Left renal pelvis (tissue), 4 donors: Measurements from ENCODE around the gene PPP2R5A. TPM values are rescaled to one million over a fixed set of nuclear protein-coding genes. Genes with fewer than 3 reads are reported as not detected.

Source experiments
- DNase-seq, 4 donors: peaks; one replicate each; pipeline ENCODE4 v3.0.0-alpha.2; 2013; ENCODE audit warnings: low read depth in 4 of 4, low spot score in 3 of 4
- polyA plus RNA-seq, 4 donors: library from polyadenylated mRNA; unstranded; fragments of 120-200 nt; gene quantifications; one replicate each; pipeline ENCODE4 v1.2.1, GENCODE V29; 2013; ENCODE audit not compliant: insufficient read length in 4 of 4

PPP2R5A gene
- polyA plus RNA-seq, 4 donors: 23.5 to 43.1 (median 35.2) TPM

DNA sequence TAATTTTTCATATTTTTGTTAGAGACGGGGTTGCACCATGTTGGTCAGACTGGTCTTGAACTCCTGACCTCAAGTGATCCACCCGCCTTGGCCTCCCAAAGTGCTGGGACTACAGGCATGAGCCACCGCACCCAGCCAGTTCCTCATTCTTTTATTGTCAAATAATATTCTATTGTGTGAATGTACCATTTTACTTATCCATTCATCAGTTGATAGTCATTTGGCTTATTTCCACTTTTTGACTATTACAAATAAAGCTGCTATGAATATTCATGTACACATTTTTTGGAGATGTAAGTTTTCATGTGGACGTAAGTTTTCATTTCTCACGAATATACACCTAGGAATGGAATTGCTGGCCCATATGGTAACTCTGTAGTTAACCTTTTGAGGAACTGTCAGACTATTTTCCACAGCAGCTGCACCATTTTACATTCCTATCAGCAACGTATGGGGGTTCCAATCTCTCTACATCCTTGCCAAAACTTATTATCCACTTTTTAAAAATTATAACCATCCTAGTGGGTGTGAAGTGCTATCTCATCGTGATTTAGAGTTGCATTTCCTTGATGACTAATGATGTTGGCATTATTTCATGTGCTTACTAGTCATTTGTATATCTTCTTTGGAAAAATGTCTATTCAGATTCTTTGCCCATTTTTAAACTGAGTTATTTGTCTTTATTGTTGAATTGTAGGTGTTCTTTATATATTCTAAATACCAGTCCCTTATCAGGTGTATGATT lies 116.8 kb downstream of the PPP2R5A start:
- DNase-seq: no peak

DNA sequence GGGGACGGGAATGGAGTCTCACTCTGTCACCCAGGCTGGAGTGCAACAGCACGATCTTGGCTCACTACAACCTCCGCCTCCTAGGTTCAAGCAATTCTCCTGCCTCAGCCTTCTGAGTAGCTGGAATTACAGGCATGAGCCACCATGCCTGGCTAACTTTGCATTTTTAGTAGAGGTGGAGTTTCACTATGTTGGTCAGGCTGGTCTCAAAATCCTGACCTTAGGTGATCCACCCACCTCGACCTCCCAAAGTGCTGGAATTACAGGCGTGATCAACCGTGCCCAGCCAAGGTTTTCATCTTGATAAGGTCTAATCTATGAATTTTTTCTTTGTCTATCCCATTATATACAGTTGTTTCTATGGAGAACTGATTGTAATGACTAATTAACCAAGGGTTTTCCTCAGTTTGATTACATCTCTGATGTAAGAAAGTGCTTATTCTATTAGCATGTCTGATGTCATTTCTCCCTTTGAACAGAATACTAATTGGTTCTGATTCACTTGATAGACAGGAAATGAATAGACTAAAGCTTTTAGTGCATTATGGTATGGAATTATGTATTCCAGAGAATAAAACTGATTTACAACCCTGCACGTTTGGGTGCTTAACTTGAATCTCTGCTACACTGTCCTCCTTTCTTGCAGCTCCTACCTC lies 117.6 kb downstream of the PPP2R5A start:
- no peak for DNase-seq

DNA sequence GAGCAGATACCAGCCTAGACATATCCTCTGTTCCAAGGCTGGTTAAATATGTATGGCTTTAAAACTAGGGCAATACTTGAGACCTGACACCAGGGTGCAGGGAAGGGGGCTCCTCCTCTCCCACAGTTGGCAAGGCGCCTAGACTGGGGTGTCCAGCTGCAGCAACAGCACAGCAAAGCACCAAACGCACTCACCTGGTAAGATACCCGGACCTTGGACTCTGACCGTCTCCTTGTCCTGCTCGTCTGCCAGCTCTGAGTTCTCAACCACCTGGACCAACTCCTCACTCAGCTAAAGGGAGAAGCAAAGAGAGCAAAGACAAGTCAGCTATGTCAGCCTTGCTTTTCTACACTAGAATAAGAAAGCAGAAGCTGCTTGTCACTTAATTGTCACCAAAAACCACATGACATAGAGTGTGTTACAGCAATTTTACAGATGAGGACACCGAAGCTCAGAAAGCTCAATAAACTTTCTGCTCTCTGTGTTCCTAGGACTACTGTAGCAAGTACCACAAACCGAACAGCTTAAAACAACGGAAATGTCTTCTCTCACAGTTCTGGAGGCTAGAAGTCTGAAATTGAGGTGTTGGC lies 125.1 kb downstream of the PPP2R5A start:
- no peak for DNase-seq

Other genes starting within 250 kb of the PPP2R5A start
- gene INTS7, start 249.9 kb upstream of the PPP2R5A start, polyA plus RNA-seq: 10 to 100 TPM; 16.1 to 20.3 (median 19.4) TPM
- gene DTL, start 249.7 kb upstream of the PPP2R5A start, polyA plus RNA-seq: 10 to 100 TPM; 17.8 to 22.0 (median 20.5) TPM
- 10 to 100 TPM; 11.8 to 14.5 (median 13.9) TPM for gene PACC1, start 129.5 kb downstream of the PPP2R5A start, polyA plus RNA-seq
- 10 to 100 TPM; 36.9 to 83.7 (median 41.1) TPM for gene NENF, start 147.5 kb downstream of the PPP2R5A start, polyA plus RNA-seq